HCEC 1CT (cell line): ENCODE measurements around the gene INPP4B.
A peak's percentile ranks its signal among the peaks of the same experiment; 100 is the strongest.
"Not testable (repeated sequence)": the region's sequence is repeated elsewhere in the genome, so short reads cannot be mapped to it uniquely, and the experiment has no call there.

Experiments
- DNase-seq: peaks from one replicate; pipeline ENCODE4 v3.0.0-alpha.2; 2017

Gene INPP4B

DNA sequence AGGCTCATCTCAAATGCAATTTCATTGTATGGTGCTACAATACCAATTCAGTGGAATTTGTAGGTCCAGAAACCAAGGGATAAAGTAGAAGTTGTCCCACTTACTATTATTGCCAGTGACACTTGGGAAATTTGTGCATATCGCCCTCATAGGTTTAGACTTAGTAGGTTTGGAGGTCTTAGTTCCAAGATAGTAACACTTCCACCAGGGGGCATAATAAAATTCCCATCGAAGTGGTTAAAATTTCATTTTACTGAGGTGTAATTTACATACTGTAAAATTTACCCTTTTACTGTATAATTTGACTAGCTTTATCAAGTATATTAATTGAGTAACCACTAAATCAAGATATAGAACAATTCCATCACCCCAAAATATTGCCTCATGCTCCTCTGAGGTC is 174.6 kb downstream of the INPP4B start:
- no peak for DNase-seq

DNA sequence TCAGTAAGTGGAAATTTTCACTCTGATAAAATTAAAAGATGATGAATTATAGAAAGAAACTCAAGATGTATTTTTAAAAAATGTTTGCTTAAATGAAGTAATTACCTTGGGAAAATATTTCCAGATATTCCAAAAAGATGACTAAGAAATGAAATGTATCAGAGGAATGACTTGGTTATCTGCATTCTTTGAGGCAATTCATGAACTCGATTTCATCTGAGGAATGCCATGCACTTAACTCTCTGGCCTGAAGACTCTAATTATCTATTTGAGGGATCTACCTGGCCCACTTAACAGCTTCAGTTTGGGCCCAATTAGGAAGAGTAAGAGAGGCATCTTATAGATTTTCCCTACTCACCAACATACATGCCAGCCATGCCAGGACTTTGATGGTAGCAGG is 182.3 kb downstream of the INPP4B start:
- DNase-seq: no peak

DNA sequence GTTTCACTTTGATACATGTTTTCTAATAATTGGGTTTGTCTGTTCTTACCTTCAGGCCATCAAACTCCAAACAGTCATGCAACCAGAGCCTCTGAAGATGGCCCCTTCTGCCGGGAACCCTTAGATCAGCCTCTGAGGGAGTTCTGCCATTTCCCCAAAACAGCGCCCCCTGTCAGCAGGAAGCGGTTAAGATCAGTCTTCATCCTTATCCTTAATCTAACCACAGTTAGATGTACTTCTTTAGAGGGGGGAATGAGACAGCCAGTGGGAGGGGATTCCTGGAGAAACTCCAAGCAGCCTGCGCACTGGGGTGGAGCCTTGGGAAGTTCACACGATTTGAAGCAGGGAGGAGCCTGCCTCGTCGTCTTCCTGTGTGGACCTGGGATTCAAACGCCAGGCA is 185.4 kb downstream of the INPP4B start:
- no peak for DNase-seq

DNA sequence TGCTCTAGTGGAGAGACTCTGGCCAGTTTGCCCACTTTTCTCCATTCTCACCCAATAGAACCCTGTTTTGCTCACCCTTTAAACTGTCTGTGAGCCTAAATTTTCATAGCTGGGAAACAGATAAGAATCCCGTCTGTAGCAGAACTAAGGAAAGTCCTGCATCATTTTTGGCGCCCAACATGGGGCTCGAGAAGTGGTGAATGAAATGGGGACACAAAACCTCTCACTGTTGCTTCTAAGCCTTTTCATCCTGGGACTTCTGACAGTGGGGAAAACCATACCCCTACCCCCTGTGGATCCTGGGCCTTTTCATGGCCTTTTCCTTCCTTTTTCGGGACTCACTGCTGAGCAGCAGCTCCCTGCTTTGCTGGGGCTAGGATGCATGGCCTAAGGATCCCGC is 189.9 kb downstream of the INPP4B start:
- DNase-seq: no peak

DNA sequence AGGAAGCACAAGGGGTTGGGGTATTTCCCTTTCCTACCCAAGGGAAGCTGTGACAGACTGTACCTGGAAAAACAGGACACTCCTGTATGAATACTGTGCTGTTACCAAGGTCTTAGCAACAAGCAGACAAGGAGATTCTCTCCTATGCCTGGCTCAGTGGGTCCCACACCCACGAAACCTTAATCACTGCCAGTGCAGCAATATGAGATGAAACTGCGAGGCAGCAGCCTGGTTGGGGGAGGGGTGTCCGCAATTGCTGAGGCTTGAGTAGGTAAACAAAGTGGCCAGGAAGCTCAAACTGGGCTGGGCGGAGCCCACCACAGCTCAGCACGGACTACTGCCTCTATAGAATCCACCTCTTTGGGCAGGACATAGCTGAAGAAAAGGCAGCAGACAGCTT is 197.7 kb downstream of the INPP4B start:
- no peak for DNase-seq

DNA sequence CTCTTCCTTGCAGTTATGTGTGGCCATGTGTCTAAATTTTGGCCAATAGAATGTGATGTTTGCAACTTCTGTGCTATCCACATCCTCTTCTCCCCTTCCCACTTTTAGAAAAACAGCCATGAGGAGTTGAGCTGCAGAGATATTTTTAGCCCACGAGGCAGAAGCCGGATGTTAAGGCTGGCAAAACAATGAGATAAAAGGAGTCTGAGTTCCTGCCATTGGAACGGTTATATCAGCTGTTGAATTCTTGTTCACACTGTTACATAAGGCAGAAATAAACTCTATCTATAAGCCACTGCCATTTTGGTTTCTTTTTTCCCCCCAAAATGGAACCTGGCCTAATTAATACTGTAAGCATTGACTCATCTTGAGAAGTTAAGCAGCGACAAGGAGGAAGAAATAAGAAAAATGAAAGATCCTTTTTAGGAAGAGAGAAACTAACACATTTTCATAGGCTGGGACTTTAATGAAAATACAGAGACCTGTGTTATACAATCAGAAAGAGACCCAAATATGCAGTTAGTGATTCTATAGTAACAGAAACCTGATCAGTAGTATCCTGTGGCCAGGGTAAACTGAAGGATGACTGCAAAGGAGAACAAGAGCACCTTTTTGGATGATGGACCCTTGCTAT is 200.5 kb downstream of the INPP4B start:
- no peak for DNase-seq

DNA sequence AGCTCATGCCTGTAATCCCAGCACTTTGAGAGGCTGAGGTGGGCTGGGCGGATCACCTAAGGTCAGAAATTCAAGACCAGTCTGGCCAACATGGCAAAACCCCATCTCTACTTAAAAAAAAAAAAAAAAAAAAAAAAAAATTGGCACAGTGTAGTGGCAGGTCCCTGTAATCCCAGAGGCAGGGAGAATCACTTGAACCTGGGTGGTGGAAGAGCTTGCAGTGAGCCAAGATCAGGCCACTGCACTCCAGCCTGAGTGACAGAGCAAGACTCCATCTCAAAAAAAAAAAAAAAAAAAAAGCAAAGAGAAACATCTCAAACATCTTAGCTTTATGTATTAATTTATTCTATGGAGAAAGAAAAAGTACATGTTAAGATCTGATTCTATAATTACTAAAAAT is 201.5 kb downstream of the INPP4B start:
- not testable (repeated sequence) for DNase-seq

DNA sequence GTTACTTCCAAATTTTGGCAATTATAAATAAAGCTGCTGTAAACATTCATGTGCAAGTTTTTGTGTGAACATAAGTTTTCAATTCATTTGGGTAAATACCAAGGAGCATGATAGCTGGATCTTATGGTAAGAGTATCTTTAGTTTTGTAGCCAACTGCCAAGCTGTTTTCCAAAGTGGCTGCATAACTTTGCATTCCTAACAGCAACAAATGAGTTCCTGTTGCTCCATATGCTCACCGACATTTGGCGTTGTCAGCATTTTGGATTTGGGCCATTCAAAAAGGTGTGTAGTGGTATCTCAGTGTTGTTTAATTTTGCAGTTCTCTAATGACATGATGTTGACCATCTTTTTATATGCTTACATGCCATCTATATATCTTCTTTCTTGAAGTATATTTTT is 208.5 kb downstream of the INPP4B start:
- no peak for DNase-seq

DNA sequence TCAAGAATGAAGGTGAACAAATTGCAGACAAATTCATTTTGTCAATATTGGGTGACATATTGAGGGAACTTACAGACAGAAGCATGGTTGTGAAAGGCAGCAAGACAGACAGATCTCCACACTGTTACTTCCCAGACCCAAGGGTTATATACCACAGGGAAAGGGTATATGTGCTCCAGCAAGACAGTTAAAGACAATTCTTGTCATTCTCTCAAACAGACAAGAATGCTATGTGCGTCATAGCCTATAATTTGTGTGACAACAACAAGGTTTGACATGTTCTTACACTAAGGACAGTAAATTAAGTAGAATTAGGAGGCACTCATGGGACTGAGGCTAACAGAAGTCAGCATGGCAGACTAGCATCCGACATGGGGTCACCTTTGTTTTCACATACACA is 214.3 kb downstream of the INPP4B start:
- DNase-seq: no peak

DNA sequence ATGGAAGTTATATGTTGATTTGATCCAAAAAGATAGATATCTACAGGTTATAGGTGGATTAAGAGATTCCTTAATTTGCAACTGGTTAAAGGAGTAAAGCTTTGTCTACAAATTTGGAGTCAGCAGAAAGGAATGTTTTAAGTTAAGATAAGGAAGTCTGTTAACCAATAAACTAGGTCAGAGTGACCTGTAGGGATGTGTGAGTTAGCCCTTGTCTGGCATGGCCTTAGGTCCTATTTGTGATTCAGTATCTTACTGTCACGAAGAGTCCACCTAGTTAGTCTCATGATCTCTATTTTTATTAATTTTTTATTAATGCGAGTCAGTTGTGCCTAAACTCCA is 230.8 kb downstream of the INPP4B start:
- peak; percentile 59 for DNase-seq

DNA sequence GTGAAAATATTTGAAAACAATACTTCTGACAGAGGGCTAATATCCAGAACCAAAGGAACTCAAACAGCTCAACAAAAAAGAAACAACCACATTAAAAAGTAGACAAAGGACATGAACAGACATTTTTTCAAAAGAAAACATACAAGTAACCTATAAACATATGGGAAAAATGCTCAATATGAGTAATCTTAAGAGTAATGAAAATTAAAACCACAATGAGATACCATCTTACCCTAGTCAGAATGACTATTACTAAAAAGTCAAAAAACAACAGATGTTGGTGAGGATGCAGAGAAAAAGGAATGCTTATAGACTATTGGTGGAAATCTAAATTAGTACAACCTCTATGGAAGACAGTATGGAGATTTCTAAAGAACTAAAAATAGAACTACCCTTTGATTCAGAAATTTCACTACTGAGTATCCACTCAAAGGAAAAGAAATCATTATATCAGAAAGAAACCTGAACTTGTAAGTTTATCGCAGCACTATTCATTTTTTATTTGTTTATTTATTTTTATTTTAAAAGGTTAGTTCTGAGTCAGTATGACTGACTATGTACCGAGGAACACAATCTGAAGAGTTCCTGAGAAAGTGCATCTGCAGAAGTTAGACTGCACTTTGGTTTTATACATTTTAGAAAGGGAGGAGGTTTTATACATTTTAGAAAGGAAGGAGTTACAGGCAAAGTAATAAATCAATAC is 231.3 kb downstream of the INPP4B start:
- peak; percentile 71 for DNase-seq

DNA sequence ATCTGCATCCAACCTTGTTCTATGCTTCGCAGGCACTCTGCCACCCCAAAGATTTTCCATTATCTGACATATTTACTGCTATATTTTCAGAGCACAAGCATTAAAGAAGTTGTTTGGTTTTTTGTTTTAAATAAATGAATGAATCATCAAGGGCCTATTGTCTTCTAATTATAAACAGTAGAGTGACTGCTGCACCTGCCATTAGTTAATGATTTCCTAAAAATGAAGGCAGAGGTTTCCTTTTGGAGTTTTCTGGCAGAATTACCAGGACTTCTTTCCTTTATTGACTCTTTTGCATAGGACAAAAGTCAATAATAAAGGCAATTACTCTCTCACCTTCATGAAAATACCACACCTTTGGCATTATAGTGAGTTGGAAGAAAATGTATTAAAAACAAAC is 238.1 kb downstream of the INPP4B start:
- DNase-seq: no peak

DNA sequence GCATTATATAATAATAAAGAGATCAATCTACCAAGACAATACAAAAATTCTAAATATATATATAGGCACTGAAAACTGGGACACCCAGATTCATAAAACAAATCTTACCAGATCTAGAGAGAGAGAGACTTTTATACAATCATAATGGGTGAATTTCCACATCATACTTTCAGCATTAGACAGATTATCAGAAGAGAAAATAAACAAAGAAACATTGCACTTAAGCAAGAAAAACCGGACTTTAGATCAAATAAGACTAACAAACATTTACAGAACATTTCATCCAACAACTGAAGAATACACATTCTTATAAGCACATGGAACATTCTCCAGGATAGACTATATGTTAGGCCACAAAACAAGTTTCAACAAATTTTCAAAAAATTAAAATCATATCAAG is 245.1 kb downstream of the INPP4B start:
- DNase-seq: peak; percentile 4

DNA sequence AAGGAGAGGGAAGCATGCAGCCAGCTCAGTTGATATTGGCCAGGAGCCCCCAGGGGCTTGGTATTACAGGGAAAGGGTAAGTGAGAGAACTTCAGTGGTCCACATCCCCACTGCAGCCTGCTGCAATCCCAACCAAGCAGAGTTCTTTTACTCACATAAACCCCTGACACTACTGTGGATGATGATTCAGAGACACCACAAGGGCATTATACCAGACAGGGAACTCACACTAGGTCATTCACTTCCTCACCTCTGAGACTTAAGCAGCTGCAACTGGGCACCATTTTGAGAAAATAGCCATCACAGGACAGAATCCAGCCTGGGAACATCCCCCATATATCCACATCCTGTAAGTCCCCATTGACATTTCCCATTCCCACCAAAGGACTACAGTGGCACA is 248.0 kb downstream of the INPP4B start:
- DNase-seq: peak; percentile 4

DNA sequence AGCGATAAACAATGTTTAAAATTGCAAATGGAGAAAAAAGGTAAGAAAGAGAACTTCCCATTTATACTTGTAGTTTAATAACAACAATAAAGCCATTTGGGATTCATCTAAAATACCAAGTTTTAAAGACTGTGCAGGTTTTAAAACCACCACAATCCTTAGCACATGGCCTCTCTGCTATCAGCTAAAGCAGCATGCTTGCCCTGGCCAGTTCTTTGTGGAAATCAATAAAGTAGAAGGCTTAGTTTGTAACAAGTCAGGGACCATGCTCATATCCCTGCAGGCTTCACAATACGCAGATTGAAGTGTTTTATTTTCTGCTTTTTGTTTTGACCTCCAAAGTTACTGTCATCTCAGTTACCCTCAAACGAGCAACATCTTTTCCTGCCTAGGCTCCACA is 249.5 kb downstream of the INPP4B start:
- no peak for DNase-seq

DNA sequence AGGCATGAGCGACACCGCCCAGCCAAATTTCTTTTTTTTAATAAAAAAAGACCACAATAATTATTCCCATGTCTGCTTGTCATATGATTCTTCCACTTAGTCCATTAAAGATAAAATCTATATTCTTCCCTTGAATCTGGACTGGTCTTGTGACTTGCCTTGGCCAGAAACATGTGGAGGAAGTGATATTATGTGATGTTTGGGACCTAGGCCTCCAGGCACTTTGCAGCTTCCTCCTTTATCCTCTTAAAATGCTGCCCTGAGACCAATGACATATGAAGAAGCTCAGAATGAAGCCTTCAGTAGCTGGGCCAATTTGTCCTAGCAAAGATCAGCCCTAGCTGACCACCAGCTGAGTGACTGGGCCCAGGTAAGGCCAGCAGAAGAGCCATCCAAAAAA is 250.0 kb downstream of the INPP4B start:
- DNase-seq: no peak

DNA sequence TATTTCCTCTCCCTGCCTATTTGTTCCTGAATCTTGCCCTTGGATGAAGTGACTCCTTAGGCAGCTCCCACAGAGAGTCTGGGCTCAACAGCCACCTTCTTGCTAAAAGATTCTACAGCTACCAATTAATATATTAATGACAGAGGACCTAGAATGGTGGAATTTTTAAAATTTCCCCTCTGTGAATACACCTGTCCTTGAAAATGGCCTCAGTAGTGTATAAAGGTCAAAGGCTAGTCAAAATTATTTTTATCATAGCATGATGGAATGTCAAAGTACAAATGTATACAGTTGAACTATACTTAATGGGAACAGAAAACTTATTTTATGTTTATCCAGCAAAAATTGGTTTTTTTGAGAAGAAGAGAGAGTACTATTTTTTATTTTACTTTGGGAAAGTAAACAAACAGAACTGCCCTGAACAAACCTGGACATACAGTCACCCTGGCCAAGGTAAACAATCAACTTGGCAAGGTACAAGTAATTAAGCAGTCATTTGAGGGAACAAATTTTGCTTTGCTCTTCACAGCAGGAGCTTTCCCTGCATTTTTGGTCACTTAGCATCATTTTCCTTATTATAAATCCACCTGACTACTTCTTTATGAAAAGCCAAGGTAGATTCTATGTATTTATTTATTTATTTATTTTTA is 250.8 kb downstream of the INPP4B start:
- DNase-seq: no peak

DNA sequence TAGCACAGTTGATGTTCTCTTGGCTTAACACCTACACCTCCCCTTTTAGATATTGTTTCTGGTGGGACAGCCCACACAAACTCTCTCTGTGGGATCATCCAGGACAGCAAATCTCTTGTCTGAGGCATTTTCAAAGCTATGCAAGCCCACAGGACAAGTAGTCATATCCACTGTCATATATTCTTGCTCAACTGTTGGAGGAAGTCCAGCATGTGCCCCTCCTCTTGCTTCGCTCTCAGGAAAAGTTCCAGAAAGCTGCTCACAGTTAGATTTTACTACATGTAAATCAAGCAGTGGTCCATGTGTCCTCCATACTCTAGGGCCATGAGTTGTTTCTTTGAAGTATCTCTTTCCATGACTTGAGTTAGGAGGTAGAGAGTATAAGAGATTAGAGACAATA is 260.7 kb downstream of the INPP4B start:
- no peak for DNase-seq

DNA sequence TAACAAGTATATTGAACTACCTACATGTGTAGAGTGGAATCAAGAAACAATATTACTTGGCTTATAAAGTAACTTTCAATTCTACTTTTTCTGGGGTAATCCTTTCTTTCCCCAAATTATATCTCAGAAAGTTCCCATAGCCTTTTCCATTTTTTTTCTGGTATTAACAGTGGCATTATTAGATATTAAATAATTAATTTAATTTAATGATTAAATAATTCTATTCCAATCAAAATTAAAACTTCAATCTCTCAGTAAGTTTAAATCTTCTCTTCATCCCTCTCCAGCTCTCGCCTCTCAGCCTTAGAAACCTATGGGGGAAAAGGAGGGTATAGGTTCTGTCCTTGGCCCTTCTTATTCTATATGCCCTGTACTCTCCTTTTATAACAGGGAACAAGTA is 262.4 kb downstream of the INPP4B start:
- DNase-seq: no peak

DNA sequence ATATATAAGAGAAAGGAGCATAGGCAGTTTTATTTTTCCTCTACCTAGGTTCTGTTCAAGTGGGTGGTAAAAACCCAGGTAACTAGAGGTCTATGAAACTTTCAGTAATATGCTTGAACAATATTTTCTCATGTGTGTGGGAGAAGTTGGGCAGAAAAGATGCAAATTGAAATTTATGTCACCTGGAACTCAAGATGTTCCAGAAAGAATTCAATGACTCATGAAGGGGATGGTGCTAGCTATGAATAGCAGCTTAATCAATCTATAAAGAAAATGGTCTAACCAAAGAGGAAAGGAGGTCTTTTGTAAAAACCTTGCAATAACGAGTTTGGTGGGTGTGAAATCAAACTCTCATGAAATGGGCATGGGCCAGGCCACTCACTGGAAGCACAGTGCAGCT is 263.8 kb downstream of the INPP4B start:
- no peak for DNase-seq

DNA sequence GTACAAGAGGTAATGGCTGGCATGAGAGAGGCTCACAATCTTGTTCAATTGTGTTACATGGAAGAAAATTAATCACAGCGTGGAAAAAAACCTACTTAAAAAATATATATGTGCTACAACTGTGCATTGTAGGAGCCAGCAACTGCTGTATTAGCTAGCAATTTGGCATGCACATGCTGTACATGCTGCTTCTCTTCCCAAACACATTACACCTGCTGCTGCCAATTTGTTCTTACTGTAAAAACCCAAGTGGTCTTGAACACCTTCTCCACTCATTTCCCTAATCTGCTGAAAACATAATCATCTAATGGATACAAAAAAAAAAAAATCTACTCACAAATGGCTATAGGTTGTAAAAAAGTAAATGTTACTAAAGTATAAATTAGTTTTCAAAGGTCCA is 264.2 kb downstream of the INPP4B start:
- DNase-seq: no peak

DNA sequence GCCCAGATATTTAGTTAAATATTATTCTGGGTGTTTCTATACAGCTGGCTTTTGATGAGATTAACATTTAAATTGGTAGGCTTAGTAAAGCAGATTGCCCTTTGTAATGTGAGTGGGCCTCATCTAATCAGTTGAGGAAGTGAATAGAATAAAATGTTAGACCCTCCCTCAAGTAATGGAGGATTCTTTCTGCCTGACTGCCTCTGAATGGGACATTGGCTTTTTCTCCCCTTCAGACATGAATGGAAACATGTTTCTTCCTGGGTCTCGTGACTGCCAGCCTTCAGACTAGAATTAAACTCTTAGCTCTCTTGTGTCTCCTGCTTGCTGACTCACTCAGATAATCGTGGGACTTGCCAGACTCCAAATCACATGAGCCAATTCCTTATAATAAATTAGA is 266.7 kb downstream of the INPP4B start:
- no peak for DNase-seq

DNA sequence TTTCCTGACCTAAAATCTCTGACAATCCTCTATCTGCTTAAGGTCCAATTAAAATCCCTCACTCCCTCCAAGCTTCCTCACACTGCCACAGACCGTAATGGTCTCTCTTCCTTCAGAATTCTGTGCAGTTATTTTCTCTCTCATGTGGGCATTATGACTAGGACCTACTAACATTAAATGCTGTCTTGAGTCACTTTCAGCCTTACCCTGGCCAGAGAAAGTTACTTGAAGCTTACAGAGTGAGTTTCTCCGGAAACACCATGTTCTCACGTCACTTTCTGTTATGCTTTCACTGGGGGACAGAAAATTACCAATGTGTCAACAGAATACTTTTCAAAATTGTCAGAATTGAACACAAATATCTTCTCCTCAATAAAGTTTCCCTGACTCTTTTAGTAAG is 271.8 kb downstream of the INPP4B start:
- DNase-seq: no peak

DNA sequence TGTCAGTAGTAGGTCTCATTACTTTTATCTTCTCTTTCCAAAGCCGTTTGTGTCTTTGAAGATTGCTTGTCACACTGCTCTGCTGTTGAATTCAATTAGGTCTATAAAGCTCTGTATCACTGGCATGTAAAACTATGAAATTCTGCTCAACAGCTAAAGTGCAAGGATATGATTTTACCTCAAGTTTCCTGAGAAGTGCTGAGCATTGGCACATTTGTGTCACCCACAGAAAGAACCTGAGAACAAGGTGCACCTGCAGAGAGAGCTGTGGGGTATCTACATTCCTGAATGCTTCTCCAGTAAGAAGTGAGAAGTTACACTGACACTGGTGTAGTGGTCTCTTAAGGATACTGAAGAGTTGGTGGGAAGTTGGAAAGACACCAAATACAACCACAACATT is 274.0 kb downstream of the INPP4B start:
- no peak for DNase-seq
